ENCODE measurements around the gene RUNX2.

- no peak for TF ChIP-seq CTCF (IDR thresholded peaks at IDR 0.05; ENCODE audit: poor library complexity, severe bottlenecking)
- TF ChIP-seq MXI1 (conservative IDR thresholded peaks at IDR 0.05; ENCODE audit: poor library complexity, severe bottlenecking): no peak
- no peak for TF ChIP-seq POLR2AphosphoS5 (IDR thresholded peaks at IDR 0.05)
- TF ChIP-seq RAD21 (conservative IDR thresholded peaks at IDR 0.05): no peak
- no peak for TF ChIP-seq SMC3 (conservative IDR thresholded peaks at IDR 0.05; ENCODE audit: poor library complexity)
Observed at GRCh38 chr6:45569210-45569945, 241.2 kb downstream of the RUNX2 start.
